HG03575 (cell line): ENCODE results near the gene BCAP29.

Source experiments
- ATAC-seq: cut with Tn5 transposase; IDR thresholded peaks from one replicate; pipeline ENCODE4 v1.9.1; 2021; ENCODE audit not compliant: unreplicated experiment, insufficient number of reproducible peaks, low FRiP score; ENCODE audit errors: extremely low read depth

BCAP29 gene

DNA sequence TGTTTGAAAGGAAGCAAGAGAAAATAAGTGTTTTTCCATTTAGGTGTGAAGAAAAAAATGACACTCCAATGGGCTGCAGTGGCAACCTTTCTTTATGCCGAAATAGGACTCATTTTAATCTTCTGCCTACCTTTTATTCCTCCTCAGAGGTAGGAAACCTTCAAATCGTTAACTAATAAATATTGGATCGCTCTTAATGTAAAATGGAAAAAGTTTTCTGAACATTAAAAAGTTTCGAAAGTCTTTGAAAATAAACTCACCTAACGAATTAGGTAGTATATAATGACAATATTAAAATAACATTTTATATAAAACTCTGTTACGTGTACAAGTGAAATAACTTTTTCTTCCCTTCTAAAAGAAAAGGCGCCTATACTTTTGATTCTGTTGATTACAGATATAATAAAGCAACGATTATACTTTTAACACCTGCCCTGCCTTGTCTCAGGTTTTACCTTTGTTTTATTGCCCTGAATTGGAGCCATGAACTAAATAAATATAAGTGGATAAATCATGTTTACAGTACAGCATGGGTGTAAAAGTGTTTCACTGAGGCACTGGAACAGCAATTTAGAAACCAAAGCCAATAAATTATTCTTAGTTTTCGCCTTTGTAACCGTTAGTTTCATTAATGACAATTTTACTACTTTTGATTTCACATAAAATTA is 804 bp downstream of the BCAP29 start:
- no peak for ATAC-seq

DNA sequence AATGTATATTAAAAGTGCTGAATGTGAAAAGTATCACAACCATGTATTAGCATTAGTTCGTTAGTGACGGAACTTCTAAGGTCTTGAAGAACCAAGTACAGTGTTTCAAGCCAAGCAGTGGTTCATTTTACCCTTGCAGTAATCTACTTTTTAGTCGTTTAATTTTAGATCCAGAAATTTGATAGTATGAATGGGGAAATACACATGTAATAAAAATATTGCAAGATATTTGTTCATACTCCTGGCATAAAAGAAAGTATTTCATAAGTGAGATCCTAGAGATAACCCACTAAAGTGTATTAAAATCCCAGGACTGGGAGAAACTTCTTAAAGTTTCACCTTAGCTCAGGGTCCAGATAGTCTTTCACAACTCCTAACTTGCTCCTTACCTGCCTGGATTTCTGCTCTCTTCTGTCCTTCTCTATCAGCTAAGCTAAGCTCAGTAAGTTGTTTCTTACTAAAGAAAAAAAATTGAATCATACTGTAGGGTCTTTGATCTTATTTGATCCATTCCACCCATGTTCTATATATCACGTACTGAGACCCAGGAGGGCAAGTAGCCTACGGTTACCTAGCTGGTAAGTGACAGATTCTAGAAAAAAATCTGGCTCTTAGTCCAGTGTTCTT is 1.5 kb downstream of the BCAP29 start:
- no peak for ATAC-seq

DNA sequence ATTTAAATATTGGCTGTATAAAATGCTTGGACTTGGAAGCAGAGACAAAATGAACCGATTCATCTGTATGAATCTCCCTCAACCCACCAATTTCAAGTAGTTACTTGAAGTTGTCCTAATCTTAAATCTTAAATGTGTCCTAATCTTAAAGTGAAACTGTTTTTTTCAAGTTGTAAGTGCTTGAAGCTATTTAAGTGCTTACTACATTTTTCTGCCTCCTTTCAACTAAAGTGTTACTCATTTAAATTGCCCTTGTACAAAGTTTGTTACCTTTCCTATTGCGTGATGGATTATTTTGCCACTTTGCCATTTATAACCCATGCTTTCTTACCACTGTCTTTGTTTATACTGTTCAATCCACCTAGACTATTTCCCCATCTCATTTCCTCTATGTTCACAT is 2.8 kb downstream of the BCAP29 start:
- ATAC-seq = no peak

DNA sequence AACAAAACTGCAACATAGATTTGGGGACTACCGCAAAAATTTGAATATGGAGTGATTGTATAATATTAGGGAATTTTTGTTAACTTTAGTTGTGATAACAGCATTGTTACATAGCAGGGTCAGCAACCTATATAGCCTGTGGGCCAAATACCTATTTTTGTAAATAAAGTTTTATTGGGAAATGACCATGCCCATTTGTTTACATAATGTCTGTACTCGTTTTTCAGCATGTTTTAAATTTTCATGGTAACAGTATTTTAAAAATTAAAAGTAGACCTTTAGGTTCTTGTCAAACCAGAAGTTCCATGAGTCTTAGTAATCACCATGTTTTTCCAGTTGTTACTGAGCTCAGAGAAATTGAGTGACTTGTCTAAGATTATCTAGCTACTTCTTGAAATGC is 4.7 kb downstream of the BCAP29 start:
- no peak for ATAC-seq

DNA sequence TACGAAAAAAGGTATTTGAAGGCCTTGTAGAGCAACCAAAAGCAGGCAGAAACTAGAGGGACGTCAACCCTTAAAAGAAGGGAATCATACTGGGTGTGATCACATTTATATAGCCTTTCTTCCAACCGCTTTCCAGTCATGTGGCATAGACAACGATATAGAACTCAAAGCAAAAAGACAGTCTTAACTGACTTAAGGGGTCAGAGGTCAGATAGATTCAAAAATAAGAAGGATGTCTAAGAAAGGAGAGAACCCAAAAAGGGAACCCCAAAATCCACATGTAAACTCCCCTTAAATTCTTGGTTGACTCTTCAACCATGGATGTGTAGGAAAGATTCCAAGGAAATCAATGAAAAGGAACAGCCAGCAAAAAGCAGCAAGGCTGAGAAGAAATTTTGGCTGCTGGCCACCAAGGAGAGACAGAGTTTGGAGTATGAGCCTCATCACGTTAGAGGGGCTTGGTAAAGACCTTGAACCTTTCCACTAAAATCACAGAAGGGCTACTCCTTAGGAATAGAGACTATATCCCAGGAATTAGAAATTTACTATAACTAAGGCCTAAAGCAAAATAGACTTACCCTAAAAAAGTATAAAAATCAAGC is 8.6 kb downstream of the BCAP29 start:
- no peak for ATAC-seq

DNA sequence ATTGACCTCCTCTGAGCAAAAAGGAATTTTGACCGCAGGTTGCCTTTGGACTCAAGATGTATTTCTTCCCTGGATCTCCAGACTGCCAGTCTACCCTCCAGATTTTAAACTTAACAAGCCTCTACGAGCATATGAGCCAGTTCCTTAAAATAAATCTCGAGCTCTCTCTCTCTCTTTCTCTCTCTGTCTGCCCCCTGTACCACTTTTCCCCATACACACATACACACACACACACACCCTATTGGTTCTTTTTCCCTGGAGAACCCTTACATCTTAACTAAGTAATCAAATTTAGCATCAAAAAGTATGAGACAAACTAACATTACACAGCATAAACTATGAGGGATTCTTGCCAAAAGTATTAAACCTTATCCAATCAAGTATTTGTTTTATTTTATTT is 11.4 kb downstream of the BCAP29 start:
- no peak for ATAC-seq

DNA sequence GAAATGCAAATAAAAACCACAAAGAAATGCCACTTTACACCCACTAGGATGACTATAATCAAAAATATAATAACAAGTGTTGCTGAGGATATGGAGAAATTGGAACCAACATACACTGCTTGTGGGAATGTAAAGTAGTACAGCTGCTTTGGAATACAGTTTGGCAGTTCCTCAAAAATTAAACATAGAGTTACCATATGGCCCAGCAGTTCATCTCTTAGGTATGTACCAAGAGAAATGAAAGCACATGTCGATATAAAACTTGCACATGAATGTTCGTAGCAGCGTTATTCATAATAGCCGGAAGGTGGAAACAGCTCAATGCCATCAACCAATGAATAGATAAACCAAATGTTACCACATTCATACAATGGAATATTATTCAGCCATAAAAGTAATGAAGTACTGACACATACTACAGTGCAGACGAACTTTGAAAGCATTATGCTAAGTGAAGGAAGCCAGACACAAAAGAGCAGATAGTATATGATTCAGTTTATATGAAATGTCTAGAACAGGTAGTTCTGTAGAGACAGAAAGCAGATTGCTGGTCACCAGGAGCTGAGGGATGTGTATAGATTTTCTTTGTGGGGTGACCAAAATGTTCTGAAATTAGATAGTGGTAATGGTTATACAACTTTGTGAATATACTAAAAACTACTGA is 12.4 kb downstream of the BCAP29 start:
- ATAC-seq = no peak

DNA sequence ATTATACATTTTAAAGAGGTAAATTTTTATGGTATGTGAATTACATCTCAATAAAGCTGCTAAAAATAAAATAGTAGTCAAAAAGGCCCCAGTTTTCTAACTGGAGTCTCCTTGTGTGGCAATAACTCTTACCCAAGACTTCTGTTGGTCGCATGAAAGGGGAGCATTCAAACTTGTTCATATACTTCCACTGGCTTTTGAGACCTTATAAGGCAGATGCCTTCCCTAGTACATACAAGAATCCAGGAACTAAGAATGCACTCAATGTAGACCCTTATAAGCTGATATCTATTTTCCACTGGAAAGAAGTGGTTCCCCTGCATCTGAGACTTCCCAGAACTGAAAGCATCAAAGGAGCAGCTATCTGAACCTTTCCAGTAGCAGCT is 13.0 kb downstream of the BCAP29 start:
- no peak for ATAC-seq

DNA sequence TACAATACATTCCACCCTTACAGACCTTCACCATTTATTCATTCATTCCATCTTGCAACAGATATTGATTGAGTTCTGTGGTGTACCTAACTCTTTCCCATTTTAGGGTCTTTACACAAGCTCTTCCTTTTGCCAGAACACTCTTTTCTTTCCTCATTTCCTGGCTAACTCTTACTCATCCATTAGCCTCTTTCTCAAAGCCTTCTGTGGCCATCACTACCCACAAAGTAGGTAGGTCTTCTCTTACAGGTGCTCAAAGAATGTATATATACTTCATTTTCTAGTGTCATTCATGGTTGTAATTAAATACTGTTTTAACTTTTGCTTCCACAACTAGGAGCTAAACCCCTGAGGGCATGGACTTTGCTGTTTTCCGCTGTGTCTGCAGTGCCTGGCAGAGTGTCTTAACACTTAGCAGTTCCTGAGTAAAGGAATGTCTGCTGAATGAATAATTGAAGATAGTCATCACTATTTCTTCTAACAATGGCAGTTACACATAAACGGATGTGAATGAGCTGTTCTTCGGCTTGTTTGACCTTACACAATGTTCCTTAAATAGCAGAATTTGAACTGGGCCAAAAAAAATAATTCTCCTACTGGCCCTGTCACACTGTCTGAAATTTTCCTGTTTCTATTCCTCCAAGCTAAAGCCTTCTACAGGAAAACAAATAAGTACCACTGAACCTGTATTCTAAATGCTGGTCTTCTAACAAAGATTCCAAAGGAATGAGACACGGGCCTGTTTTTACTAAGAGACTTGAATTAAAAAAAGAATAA is 15.1 kb downstream of the BCAP29 start:
- no peak for ATAC-seq

DNA sequence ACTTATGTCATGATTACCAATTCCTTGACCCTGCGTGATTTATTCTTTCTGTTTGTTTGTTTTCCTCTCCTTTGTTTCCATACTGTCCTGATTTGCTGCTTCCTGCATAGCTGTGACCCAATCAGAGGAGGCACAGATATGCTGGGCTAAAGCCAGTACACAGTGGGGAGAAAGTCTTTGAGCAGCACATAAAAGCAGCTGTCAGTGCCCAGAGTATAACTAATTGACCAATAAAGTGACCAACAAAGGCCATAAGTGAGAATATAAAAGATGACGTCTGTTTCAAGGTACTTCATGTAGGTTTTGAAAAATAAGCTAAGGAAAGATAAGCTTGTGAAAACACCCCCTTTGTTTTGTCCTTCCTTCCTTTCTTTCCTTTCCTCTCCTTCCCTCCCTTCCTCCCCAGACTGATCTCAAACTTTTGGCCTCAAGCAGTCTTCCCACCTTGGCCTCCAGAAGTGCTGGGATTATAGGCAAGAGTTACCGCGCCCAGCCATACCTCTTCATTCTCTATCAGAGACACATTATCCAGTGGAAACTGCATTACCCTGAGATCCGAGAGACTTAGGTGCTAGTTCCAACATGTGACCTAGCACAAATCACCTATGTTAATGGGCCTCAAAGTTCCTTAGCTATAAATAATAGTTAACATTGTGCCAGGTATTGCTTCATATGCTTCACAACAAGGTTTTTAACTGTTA is 17.0 kb downstream of the BCAP29 start:
- no peak for ATAC-seq

DNA sequence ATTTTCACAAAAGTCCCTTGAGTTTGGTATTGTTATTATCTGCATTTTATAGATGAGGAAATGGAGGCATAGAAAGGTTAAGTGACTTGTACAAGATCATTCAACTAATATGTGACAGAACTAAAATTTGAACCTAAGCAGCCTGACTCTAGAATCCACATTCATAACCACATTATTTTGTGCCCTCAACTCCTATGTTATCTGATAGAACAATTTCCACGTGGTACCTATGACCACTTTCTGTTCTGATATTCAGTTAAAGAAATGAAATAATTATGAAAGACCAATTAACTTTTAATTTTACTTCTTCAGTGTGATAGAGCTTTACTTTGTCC is 17.5 kb downstream of the BCAP29 start:
- ATAC-seq = no peak

DNA sequence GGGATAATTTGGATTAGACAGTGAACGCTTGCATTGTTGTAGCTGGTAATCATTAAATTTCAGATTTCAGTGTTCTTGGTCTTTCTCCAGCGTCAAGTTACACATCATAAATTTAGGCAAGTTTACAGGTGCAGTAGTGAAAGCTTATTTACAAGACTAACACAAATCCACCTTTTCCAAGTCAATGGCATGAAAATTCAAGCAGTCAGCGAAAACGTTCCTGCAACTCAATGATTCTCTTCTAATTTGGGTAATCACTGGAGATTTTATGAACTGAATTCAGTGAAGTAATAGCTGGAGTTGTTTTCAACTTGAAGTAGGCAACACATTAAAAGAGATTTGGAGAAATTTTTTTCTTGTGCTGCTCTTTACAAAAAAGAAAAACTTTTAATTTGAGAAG is 17.9 kb downstream of the BCAP29 start:
- no peak for ATAC-seq

DNA sequence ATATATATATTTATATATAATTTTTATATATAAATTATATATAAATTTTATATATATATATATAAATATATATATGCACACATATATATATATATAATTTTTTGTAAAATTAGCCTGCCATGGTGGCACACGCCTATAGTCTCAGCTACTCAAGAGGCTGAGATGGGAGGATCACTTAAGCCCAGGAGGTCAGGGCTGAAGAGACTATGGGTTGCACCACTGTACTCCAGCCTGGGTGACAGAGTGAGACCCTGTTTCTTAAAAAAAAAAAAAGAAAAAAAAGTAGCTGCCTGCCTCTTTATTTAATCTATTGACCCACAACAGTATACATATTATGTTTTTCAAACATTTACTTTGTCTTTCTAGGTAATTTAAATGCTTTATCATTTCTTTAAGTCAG is 19.2 kb downstream of the BCAP29 start:
- no peak for ATAC-seq

DNA sequence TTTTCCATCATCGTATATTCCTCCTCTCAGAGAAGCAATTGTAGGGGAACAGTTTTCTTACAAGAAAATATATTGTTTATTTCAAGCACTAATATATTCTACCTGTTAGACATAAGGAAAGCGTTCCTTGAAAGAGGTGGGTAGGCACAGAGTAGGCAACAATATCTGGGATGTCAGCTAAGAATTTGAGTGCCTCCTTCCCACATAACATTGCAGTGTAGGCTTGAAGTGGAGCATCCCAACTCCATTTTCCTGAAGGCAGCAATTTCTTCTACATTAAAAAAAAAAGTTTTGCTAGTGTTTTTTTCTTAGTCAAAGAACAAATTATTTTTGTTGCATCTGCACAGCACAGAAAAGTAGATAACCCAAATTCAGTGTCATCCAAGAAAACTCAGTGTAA is 20.8 kb downstream of the BCAP29 start:
- no peak for ATAC-seq

DNA sequence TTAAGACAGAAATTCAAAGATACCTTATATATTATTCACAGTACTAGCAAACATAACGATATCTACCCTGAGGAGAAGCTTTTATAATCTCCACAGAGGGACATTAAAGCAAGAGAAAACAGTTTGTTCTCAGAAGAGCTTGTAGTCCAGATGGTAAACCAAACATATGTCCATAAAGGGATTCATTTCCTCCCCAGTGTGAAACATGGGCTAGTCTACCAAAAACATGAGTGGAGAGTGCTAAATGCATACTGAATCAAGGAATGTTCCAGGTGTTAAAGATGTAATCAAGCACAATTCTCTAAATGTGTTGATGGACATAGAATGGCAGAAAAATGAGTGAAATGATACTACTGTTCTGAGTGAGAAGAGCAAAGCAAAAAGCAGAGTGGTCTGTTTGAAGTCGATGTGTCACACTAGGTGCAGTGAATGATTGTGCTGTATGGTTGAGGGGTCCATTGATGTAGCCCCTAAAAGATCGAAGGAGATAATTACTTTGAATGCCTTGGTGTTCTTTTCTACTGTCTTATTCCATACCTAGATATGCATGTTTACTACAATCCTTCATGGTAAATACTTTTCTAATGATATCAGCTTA is 25.3 kb downstream of the BCAP29 start:
- ATAC-seq = no peak

DNA sequence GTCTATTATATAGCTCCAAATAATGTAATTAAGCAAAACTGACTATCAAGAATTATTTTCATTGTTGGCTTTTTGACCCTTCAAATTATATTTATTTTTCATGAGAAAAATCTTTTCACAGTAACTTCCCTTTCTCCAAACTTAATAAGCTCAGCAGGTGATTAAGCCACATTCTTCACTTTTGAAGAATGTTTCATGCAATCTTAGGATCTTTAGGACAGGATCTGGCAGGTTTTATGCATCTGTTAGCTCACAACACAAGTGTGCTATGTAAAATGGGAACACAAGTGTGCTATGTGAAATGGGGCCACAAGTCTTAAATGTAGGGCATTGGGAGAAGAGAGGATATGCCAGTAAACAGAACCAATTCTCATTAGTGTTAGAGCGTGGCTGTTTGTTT is 26.3 kb downstream of the BCAP29 start:
- no peak for ATAC-seq

DNA sequence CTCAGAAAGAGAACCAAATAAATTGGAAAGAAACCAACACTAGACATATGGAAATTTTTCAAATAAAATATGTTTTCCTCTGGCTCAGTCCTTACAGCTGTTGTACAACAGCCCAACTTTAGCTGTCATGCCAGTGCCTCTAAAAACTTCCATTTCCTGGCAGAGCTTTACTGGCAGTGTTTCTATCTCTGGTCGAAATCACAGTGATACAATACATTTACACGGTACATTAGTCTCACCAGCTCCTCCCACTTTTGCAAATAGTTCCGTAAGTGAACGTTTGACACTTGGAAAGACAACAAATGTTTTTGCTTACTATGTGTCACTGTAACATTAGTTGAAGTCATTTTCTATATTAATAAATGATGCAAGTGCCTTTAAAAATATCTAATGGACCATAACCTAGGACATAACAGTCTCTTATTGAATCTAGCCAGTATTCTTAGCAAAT is 29.8 kb downstream of the BCAP29 start:
- no peak for ATAC-seq

DNA sequence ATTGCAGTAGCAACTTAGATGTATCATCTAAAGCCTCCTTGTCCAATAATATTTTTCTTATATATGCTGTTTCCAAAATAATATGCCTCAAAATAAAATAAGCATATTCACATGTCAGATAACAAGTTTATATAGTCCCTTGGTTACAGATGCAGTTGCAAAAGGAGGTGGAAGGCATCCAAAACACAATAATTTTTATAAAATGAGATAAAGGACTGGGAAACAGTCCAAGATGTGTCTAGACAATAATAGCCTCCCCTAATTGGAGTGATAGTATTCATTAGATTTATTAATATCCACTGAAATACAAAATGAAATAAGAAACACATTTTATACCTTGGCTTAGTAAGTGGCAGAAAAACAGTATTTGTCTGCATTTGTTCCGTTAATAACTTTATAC is 30.3 kb downstream of the BCAP29 start:
- ATAC-seq = no peak

DNA sequence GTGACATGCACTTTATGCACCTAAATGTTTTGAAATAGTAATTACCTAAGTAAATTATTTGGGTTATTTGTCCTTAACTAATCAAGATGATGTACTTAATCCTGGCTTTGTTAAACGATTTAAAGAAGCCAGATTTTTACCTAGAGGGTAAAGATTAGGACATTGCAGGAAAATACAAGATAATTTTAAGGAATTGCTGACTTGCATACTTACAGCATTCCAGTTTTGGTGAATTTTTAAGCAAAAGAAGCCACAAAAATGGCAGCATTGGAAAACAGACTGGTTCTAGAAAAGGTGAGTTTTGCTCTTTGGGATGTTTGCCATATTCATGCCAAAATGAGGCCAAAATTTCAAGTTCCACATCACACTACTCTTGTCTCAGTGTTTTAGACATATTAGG is 33.4 kb downstream of the BCAP29 start:
- no peak for ATAC-seq
